GM21825 (cell line): ENCODE measurements around the gene GAK.

ENCODE experiments used
- ATAC-seq: cut with Tn5 transposase; IDR thresholded peaks from one replicate; pipeline ENCODE4 v1.9.1; 2021; ENCODE audit warnings: mild to moderate bottlenecking, moderate library complexity; ENCODE audit not compliant: unreplicated experiment

Gene GAK

GRCh38 chr4:855880-856224 lies 76.3 kb downstream of the GAK start:
- no peak for ATAC-seq

DNA sequence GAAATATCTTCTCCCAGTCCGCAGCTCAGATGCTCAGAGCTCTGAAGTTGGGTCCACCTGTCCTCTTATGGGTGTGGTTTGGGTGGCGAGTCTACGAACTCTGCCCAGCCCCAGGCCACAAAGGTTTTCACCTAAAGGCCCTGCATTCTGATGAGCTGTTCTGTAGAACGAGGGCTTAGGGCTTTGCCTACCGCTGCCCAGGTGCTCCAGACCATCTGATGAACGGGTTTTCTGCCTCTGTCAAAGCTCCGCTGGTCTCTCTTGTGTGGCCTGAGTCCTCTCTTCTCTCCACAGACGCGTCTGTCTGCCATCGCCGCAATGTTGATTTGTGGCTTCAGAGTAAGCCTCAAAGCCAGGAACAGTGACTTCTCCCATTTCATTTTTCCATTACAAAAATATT lies 77.8 kb downstream of the GAK start:
- ATAC-seq, result no peak

DNA sequence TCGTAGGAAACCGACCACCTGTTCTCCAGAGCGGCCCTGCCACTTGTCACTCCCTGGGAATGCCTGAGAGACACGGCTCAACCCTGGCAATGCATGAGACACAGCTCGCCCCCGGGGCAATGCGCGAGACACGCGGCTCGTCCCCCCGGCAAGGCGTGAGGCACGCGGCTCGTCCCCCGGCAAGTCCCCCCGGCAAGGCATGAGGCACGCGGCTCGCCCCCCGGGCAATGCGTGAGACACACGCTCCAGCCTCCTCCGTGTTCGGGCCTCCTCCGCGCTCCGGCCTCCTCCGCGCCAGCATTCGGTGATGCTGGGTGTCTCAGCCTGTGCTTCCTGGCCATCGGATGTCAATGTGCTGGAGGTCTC lies 78.7 kb downstream of the GAK start:
- ATAC-seq, result no peak

GRCh38 chr4:851701-852430 lies 80.2 kb downstream of the GAK start:
- ATAC-seq, result no peak

- ATAC-seq, result no peak
These were observed 81.7 kb downstream of the GAK start for GRCh38 chr4:850323-850945.

GRCh38 chr4:849478-850175 lies 82.5 kb downstream of the GAK start:
- ATAC-seq, result no peak

DNA sequence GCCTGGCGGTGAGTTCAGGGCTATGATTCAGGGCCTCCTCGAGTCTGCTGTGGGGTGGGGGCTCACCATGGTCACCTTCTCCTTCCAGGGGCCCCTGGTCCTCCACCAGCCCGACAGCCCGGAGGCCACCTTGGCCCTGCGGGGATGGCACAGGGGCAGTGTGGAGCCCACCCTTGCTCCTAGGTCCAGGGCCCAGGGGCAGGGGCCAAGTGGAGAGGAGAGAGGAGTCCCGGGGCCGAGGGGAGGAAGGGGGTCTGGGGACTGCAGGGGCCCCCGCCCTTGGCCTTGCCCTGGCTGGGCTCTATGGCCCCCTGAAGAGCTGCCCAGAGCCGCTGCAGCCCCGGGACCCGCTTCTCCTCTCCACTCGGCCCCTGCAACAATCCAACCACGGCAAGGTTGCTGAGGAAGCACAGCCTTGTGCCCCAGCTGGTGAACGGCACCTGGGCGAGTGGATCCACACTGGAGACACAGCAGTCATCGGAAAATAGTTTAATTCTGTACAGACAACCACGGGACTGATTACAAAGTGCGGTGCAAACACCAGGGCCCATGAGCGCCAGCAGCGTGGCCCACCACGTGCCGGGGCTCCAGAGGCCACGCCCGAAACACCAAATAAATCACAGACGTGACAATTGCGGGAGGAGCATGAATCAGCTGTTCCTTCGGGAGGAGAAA lies 83.2 kb downstream of the GAK start:
- ATAC-seq, result no peak

- ATAC-seq, result no peak
These were observed 83.8 kb downstream of the GAK start for GRCh38 chr4:848307-848691.

- no peak for ATAC-seq
These were observed 86.3 kb downstream of the GAK start for GRCh38 chr4:845836-846251.

- no peak for ATAC-seq
These were observed 86.8 kb downstream of the GAK start for GRCh38 chr4:845233-845835.

DNA sequence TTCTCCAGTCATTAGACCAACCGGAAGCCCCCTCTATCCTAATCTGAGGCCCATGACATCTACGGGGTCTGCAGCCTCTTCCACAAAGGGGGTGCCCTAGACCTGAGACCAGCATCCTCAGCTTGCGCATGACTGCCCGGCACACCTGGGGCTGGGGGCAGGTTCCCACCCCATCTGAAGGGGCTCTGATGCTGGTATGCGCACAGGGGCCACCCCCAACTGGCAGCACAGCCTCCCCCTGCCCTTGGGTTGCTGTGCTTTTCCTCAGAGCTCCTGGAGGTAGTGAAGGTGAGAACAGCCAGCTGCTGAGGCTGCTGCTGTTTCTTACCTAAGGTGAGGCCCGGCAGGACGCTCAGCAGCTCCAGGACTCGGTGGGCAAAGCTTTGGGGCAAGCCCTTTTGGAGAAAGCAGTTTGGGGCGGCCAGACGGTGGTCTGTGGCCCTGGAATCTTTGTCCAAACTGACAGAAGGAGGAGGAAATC lies 87.3 kb downstream of the GAK start:
- no peak for ATAC-seq

DNA sequence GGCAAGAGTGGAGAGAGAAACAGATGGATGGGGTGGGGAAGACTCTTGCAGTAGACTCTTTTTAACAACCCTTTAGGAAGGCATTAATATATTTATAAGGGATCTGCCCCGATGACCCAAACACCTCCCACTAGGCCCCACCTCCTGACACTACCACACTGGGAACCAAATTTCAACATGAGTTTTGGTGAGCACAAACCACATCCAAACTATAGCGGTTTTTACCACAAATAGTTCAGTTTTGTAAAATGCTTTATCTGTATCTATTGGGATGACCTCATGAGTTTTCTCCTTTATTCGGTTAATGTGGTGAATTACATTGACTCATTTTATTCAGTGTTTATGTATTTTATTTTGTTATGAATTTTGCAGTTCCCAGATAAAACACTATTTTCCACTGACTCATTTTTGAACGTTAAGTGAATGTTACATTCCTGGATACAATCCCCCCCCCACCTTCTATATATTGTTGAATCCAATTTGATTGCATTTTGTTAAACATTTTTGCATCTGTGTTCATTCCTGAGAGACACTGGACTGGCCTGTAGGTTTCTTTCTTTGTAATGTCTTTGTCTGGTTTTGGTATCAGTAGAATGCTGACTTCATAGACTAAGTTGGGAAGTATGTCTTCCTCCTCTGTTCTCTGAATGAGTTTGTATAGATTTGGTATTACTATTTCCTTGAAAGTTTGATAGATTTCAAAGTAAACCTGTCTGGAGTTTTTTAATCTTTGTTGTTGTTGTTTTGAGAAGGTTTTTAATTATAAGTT lies 92.3 kb downstream of the GAK start:
- ATAC-seq, result no peak

GRCh38 chr4:837772-838171 lies 94.3 kb downstream of the GAK start:
- no peak for ATAC-seq

DNA sequence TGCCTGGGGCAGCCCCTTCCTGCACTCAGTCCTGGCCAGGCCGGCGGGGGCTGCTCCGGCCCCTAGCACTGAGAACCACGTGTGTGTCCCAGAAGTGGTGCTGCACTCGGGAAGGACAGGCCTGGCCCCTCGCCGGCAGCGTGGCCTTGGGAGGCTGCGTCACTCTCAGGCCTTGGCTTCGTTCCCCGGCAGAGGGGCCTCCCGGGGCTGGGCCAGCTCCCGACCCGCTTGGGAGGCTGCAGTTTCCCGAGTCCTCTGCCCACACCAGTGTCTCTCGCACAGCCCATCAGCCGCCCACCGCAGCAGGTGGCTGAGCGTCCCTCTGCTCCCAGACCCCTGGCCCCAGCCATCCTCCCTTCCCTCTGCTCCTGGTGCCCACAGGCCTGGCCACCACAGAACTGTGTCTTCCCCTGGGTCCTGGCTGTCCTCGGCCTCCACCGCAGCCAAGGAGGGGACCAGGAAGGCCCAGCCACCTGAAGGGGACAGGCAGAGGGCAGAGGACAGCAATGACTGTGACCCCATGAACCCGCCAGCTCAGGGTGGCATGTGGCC lies 95.3 kb downstream of the GAK start:
- no peak for ATAC-seq

DNA sequence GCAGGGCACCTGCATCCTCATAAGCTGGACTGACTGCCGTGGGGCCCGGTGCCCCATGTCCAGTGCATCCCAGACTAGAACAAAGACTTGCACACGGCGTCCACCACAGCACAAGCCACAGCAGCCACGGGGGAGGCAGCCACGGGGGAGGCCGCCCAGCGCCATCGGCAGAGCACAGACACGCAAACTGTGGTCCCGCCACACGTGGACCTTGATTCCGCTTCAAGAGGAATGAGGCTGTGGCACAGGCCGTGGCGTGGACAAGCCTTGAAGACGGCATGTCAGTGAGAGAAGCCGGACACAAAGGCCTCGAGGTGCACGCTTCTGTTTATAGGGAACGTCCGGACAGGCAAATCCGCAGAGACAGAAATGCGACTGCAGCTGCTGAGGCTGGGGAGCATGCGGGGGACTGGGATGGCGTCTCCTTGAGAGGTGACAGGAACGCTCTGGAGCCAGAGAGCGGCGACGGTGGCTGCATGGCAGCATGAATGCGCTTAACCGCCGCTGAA lies 96.1 kb downstream of the GAK start:
- no peak for ATAC-seq

DNA sequence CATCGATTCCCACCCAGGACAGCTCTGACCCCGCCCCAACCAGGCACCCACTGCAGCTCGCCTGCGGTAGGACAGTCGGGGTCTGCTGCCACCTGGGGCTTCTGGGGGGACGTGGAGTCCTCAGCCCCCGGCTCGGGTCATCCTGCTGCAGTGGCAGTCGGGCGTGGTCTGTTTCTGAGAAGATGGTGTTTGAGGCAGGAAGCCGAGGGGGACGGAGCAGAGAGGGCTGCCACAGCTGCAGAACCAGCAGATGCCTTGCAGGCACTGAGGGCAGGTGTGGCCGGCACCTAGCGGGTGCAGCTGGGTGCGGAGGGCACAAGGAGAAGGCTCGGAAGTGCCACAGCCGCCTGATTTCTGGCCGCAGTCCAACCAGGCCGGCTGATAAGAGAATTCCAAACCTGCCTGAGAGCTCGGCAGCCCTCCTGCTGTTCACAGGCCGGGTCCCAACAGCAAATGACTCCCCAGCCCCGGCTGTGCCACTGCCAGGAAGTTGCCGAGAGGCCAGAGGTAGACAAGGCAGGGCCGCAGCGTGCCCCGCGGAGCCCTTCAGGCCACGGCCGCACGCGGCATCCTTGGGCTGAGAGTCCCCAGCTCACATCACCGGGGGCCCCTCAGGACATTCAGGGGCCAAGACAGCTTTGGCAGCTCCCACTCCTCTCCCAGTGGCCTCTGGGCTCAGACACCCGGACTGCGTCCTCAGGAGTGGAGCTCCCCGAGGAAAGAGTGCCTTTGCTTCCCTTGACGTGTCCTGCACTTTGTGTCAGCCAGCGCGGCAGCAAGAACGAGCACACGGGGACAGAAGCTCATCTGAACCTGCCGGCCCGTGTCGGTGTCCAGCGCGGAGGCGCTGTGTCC lies 96.7 kb downstream of the GAK start:
- no peak for ATAC-seq

DNA sequence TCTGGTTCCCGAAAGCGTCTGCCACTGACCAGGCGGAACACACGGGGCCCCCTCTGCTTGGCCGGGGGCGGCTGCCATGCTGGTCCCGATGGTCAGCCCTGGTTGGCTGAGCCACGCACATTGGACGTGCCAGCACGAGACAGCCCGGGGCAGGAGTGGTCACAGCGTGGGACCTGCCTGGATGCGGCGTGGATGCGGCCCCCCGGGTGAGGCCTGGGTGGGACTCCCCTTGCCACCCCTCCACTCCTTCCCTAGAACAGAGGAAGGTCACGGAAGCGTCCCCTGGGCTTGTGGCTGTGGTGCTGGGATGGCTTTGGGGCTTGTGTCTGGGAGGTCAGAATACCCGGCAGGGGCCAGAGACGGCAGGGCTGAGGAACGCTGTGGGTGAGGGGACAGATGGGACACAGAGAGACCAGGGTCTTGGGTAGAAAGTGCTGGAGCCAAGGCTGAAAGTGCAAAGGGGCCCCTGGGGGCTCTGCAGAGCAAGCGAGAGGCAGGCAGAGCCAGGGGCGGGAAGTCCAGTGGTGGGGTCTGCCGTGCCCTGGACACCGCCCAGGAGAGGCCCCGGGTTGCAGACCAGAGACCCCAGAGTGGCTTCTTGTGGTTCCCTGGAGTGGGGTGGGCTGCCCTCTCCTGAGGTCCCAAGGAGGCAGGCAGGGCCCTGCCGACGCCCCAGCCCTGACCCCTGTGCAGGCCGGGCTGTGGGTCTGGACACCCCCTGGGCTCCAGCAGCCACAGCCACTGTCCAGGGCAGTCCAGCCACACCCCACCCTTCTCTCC lies 97.6 kb downstream of the GAK start:
- ATAC-seq, result no peak

- ATAC-seq, result no peak
These were observed 98.3 kb downstream of the GAK start for GRCh38 chr4:833731-834367.
